Adrenal gland (tissue), 5 donors: ENCODE data around the gene SMIM7.

Experiments used
- CTCF ChIP-seq, 6 experiments: fragments of 450-650 bp in 4 of 6; fragments of 200-600 bp in 2 of 6; sonication (generic) in 1 of 6; IDR thresholded peaks; 1 replicate in 5 of 6; 2 replicates in 1 of 6; pipeline versions ENCODE4 v1.5.1 to v1.8.0; 2016 to 2021; ENCODE audit warnings: antibody characterized with exemption in 6 of 6, mild to moderate bottlenecking in 2 of 6, moderate library complexity in 1 of 6
- POLR2A ChIP-seq, 2 donors: fragments of 450-650 bp; IDR thresholded peaks; one replicate each; pipeline ENCODE4 v1.6.1; 2017; ENCODE audit warnings: antibody characterized with exemption in 2 of 2, mild to moderate bottlenecking in 2 of 2, moderate library complexity in 1 of 2
- donor health status: DM: no; HTN: no; CAD: no.

- no peak for TF ChIP-seq CTCF (IDR thresholded peaks at IDR 0.05)
- no peak for TF ChIP-seq POLR2A (IDR thresholded peaks at IDR 0.05)
These were observed 17.1 kb upstream of the SMIM7 start for GRCh38 chr19:16677055-16677454.
